Panc1 (cell line): ENCODE results near the gene GPR37L1. TPM values are rescaled to one million over a fixed set of nuclear protein-coding genes. Genes with fewer than 3 reads are reported as not detected.
A peak's percentile ranks its signal among the peaks of the same experiment; 100 is the strongest.

Experiments
- ATAC-seq: fragments of 200-7000 bp; cut with Tn5 transposase; 2 replicates; pipeline ENCODE4 v1.9.1; 2020; ENCODE audit warnings: mild to moderate bottlenecking, moderate library complexity
- BruUV-seq: library from RNA; stranded (reverse); fragments of 400-500 nt; replicated peaks from 2 replicates; lab custom pipeline; 2021; lab: Mats Ljungman, UMichigan
- CTCF ChIA-PET: fragments of 300-600 bp; sonication (Branson Sonifier 250); formaldehyde crosslinking; loops from one replicate; lab custom pipeline; 2022; ENCODE audit warnings: antibody characterized with exemption; lab: Charles Lee
- POLR2A ChIA-PET: fragments of 300-600 bp; sonication (Branson Sonifier 250); formaldehyde crosslinking; loops from one replicate; lab custom pipeline; 2022; ENCODE audit warnings: antibody characterized with exemption; lab: Charles Lee
- DNase-seq: peaks from one replicate; pipeline ENCODE4 v3.0.0-alpha.2; 2010; ENCODE audit warnings: low read depth, low spot score
- H3K27ac ChIP-seq: 2 replicates; pipeline ENCODE4 v1.5.1; 2011; ENCODE audit warnings: mild to moderate bottlenecking, low read length, inconsistent platforms
- H3K27me3 ChIP-seq: fragments of 200-500 bp; sonication (Bioruptor generic); 2 replicates; pipeline ENCODE4 v1.6.0; 2014; ENCODE audit warnings: low read length, inconsistent platforms; ENCODE audit not compliant: control insufficient read depth, insufficient read depth
- H3K36me3 ChIP-seq: fragments of 200-500 bp; sonication (Bioruptor generic); 2 replicates; pipeline ENCODE4 v1.5.1; 2014; ENCODE audit warnings: inconsistent platforms, mild to moderate bottlenecking, low read length, moderate library complexity; ENCODE audit not compliant: control insufficient read depth, insufficient read depth
- H3K4me1 ChIP-seq: 2 replicates; pipeline ENCODE4 v1.5.1; 2011; ENCODE audit warnings: inconsistent platforms, mild to moderate bottlenecking, low read length, moderate library complexity; ENCODE audit not compliant: control insufficient read depth, insufficient read depth
- H3K4me3 ChIP-seq, 2 experiments: 2 replicates each; pipeline ENCODE4 v1.5.1; 2011 to 2012; ENCODE audit warnings: low read depth in 2 of 2, low read length in 2 of 2, mild to moderate bottlenecking in 2 of 2, inconsistent platforms in 1 of 2, moderate library complexity in 1 of 2
- H3K9me3 ChIP-seq: fragments of 200-500 bp; sonication (Bioruptor generic); 2 replicates; pipeline ENCODE4 v1.5.1; 2014; ENCODE audit warnings: low read depth, mild to moderate bottlenecking, inconsistent platforms, low read length, moderate library complexity; ENCODE audit not compliant: control insufficient read depth, insufficient read depth
- POLR2AphosphoS5 ChIP-seq: IDR thresholded peaks from 2 replicates; pipeline ENCODE4 v1.6.1; 2012; ENCODE audit warnings: mild to moderate bottlenecking, low read depth, low read length, moderate library complexity
- REST ChIP-seq, 2 experiments: IDR thresholded peaks; 2 replicates each; pipeline ENCODE4 v1.6.1; 2011 to 2012; ENCODE audit warnings: low read depth in 2 of 2, control low read depth in 1 of 2, low read length in 1 of 2, mild to moderate bottlenecking in 1 of 2, moderate library complexity in 1 of 2; ENCODE audit not compliant: insufficient read depth in 1 of 2
- SIN3A ChIP-seq: IDR thresholded peaks from 2 replicates; pipeline ENCODE4 v1.6.1; 2012; ENCODE audit warnings: low read depth, mild to moderate bottlenecking, low read length, moderate library complexity, borderline replicate concordance; ENCODE audit not compliant: insufficient read depth
- TCF7L2 ChIP-seq: IDR thresholded peaks from 2 replicates; pipeline ENCODE4 v1.6.1; 2011; ENCODE audit warnings: mild to moderate bottlenecking, low read depth, low read length, inconsistent platforms
- in situ Hi-C: cut with HindIII; loops from 2 replicates; pipeline ENCODE4 v1.10.0; 2016; ENCODE audit warnings: low sequenced_read_pairs, low pct_unique_long_range_greater_than_20kb
- intact Hi-C: fragments of 100-400 bp; cut with micrococcal nuclease; formaldehyde crosslinking; loops from one replicate; pipeline ENCODE4 v1.10.0; 2022; ENCODE audit not compliant: unreplicated experiment
- total RNA-seq: library from RNA; stranded (reverse); gene quantifications from one replicate; pipeline ENCODE4 v1.2.1, GENCODE V29; 2021; ENCODE audit not compliant: unreplicated experiment
- TF ChIP-seq, protein P1 (sequence below): fragments of 450-650 bp; IDR thresholded peaks from 2 replicates; pipeline ENCODE4 v1.5.1; 2017; ENCODE audit warnings: mild to moderate bottlenecking

GPR37L1 gene
- total RNA-seq, 1 experiment from 2014 or later = 0.44 TPM

DNA sequence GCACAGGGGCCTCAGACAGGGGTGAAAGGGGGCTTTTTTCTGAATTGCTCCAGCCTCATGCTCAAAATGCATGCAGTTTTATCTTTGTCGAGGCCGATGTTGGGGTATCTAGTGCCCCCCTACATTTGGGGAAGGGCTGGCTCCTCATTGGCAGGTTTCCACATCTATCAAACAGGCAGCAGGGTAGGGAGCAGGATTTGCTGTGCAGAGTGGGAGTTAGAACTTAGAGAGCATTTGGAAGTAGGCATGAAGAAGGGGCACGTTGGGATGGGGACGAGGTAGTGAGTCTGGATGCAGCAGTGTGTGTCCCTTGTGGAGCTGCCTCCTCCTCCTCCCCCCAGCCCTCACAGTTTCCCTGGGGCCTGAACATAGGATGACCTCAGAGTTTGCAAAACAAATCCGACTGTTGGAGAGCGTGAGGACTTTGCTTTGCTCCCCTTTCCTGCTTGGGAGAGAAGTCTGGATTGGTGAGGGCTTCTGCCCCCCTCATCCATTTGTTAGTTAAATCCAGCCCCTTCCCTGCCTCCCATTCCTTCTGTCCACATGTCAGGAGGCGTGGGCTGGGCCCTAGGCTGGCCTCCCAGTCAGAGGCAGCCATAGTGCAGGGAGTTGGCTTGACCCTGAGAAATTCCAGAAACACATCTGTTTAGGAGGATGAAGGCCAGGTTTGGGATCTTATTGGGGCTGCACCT lies 36.9 kb upstream of the GPR37L1 start:
- BruUV-seq = no TSS peak
- Histone ChIP-seq H3K27me3 (no peaks in the 10 kb centered on the region), H3K36me3 (no peaks in the 10 kb centered on the region), H3K4me3 (no peak overlapping the region), H3K9me3 (no peaks in the 10 kb centered on the region), H3K4me1 (peaks cover 21% of the 10 kb centered on the region), H3K27ac (peak overlapping the region; percentile 41)
- DNase-seq = no peak
- CTCF ChIA-PET = interaction anchor here (0.5 kb wide), 1 partner anchor 129 kb away, joined by 3 read pairs; no protein-coding TSS in a partner anchor
- peak; percentile 60 for ATAC-seq
- intact Hi-C loops (no loop called here), in situ Hi-C loops (no loop called here)
- POLR2A ChIA-PET = no interaction called here
- no peak for TF ChIP-seq SIN3A
- no peak for TF ChIP-seq TCF7L2
- no peak for TF ChIP-seq POLR2AphosphoS5
- TF ChIP-seq, protein P1, sequence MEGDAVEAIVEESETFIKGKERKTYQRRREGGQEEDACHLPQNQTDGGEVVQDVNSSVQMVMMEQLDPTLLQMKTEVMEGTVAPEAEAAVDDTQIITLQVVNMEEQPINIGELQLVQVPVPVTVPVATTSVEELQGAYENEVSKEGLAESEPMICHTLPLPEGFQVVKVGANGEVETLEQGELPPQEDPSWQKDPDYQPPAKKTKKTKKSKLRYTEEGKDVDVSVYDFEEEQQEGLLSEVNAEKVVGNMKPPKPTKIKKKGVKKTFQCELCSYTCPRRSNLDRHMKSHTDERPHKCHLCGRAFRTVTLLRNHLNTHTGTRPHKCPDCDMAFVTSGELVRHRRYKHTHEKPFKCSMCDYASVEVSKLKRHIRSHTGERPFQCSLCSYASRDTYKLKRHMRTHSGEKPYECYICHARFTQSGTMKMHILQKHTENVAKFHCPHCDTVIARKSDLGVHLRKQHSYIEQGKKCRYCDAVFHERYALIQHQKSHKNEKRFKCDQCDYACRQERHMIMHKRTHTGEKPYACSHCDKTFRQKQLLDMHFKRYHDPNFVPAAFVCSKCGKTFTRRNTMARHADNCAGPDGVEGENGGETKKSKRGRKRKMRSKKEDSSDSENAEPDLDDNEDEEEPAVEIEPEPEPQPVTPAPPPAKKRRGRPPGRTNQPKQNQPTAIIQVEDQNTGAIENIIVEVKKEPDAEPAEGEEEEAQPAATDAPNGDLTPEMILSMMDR = no peak
- no peak for TF ChIP-seq REST (IDR thresholded peaks at IDR 0.05; ENCODE audit: insufficient read depth in 1 of 2, low read depth in 2 of 2, low read length in 1 of 2)

DNA sequence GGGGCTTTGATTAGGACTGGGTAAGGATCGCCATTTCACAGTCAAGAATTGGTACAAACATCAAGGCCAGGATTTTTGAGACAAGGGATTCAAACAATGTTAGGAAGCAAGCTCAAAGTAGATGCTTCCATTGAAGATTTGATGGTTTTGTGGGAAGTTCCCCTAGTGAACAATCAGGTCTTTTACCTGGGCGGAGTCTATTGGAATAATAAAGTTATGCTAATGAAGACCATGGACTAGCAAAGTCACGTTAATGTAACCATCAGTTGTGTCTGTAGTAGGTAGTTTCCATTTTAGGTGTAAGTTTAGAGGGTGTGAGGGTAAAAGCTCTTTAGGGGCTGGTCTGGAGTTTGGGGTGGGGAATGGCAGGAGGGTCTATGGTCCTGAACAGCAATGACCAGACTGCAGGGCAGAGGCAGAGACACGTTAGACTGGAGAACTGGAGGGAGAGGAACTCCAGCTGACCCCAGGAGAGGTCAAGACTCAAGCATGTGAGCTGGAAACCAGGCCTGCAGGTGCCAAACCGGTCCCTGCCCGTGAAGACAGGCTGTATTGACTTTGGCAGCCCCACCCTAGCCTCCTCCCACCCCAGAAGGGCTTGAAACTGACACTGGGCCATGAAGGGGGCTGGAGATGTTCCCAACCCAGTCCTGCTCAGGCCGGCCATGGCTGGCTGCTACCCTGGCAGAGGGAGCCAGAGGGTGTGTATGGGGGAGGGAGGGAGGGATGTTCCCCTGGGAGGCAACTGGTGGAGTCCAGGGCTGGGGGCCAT lies 36.0 kb upstream of the GPR37L1 start:
- ChIA-PET POLR2A (no interaction called here), CTCF (interaction anchor here (0.5 to 0.6 kb wide), 2 partner anchors 21 to 67 kb away, joined by 4 to 9 read pairs; no protein-coding TSS in a partner anchor)
- DNase-seq (no peak), ATAC-seq (no peak)
- no peaks in the 10 kb centered on the region for H3K27me3 ChIP-seq
- H3K4me3 ChIP-seq = no peak overlapping the region
- in situ Hi-C loops = no loop called here
- intact Hi-C loops = no loop called here
- no TSS peak for BruUV-seq
- H3K36me3 ChIP-seq = no peaks in the 10 kb centered on the region
- no peaks in the 10 kb centered on the region for H3K9me3 ChIP-seq
- peak overlapping the region; percentile 41 for H3K27ac ChIP-seq
- no peak for TF ChIP-seq REST (IDR thresholded peaks at IDR 0.05; ENCODE audit: insufficient read depth in 1 of 2, low read depth in 2 of 2, low read length in 1 of 2)
- TF ChIP-seq, protein P1 = no peak
- no peak for TF ChIP-seq SIN3A
- no peak for TF ChIP-seq TCF7L2
- TF ChIP-seq POLR2AphosphoS5 = no peak
- H3K4me1 ChIP-seq = peaks cover 21% of the 10 kb centered on the region
